Measurements from ENCODE around the gene PLD6. TPM values are rescaled to one million over a fixed set of nuclear protein-coding genes. Genes with fewer than 3 reads are reported as not detected.

The PLD6 gene
- total RNA-seq, 1 experiment from 2014 or later = 1.2 TPM

- DNase-seq (ENCODE audit: low spot score) = no peak
- Mint-ChIP-seq H3K36me3 (peaks cover 21% of the 10 kb centered on the region), H3K4me1 (peaks cover 10% of the 10 kb centered on the region; the same call in 1 of the 2 replicates), H3K9me3 (no peaks in the 10 kb centered on the region), H3K4me3 (no peak overlapping the region), H3K27me3 (ENCODE audit: low read depth) (no peaks in the 10 kb centered on the region), H3K27ac (no peak overlapping the region)
- ChIA-PET CTCF (interaction anchor here (1.0 to 3.4 kb wide), 2 partner anchors 15 to 29 kb away, joined by 3 to 18 read pairs; no protein-coding TSS in a partner anchor), POLR2A (no interaction called here)
- TF ChIP-seq USF2 (CRISPR knock-in tag; IDR thresholded peaks at IDR 0.05) (no peak), STAT6 (CRISPR knock-in tag; conservative IDR thresholded peaks at IDR 0.05; ENCODE audit: low read depth) (no peak), ZNF425 (CRISPR knock-in tag; conservative IDR thresholded peaks at IDR 0.05) (no peak), E2F5 (CRISPR knock-in tag; IDR thresholded peaks at IDR 0.05) (no peak), PREB (CRISPR knock-in tag; IDR thresholded peaks at IDR 0.05; ENCODE audit: borderline replicate concordance) (no peak), IRF2 (CRISPR knock-in tag; IDR thresholded peaks at IDR 0.05; ENCODE audit: borderline replicate concordance, low read depth) (no peak), GRHL2 (CRISPR knock-in tag; IDR thresholded peaks at IDR 0.05; ENCODE audit: insufficient replicate concordance, severe bottlenecking) (no peak), JAZF1 (CRISPR knock-in tag; IDR thresholded peaks at IDR 0.05) (no peak), CTCF (IDR thresholded peaks at IDR 0.05) (no peak), KAT7 (CRISPR knock-in tag; IDR thresholded peaks at IDR 0.05; ENCODE audit: borderline replicate concordance) (no peak), ZNF396 (CRISPR knock-in tag; IDR thresholded peaks at IDR 0.05; ENCODE audit: borderline replicate concordance) (no peak), AFF4 (CRISPR knock-in tag; IDR thresholded peaks at IDR 0.05; ENCODE audit: borderline replicate concordance) (no peak), ATF6 (CRISPR knock-in tag; IDR thresholded peaks at IDR 0.05) (no peak)
- no peak for ATAC-seq
Measured at GRCh38 chr17:17170346-17170985, 35.7 kb downstream of the PLD6 start.

All from WTC11 (cell line).